ENCODE data around the gene CD81.

DNA sequence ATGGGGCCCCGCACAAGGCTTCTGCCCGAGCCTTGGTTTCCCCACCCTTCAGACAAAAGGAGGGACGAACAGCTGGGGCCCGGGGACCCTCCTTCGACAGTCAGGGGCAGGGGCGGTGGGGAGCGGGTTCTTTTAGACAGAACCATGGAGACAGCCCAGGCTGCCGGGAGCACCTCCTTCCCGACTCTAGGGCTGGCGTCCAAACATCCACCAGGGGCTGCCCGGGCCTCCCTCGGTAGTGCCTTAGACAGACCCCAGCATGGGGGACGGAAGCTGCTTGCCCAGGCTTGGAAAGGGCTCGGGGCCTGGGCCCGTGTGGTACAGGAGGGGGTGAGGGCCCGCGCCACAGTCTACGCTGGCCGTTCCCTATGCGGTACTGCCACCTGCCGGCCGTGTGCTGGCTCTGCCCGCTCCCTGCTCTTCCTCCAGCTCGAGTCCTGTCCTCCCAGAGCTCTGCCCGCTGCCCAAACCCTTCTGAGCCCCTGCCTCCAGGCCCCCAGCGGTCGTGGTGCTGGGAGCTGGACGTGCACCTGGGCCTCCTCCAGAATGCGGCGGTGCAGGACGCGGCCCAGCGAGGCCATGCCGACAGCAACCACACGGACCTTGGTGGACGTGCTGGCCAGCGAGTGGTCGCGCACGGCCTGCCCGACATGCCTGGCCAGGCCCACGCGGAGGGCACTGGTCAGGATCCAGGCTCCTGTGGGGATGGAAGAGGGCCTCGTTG lies 43.6 kb downstream of the CD81 start:
- TF ChIP-seq, protein P1, sequence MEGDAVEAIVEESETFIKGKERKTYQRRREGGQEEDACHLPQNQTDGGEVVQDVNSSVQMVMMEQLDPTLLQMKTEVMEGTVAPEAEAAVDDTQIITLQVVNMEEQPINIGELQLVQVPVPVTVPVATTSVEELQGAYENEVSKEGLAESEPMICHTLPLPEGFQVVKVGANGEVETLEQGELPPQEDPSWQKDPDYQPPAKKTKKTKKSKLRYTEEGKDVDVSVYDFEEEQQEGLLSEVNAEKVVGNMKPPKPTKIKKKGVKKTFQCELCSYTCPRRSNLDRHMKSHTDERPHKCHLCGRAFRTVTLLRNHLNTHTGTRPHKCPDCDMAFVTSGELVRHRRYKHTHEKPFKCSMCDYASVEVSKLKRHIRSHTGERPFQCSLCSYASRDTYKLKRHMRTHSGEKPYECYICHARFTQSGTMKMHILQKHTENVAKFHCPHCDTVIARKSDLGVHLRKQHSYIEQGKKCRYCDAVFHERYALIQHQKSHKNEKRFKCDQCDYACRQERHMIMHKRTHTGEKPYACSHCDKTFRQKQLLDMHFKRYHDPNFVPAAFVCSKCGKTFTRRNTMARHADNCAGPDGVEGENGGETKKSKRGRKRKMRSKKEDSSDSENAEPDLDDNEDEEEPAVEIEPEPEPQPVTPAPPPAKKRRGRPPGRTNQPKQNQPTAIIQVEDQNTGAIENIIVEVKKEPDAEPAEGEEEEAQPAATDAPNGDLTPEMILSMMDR (IDR thresholded peaks at IDR 0.05), result peak; percentile 93 to 98 (median 97)
- TF ChIP-seq POLR2AphosphoS5 (IDR thresholded peaks at IDR 0.05), result no peak

Data from upper lobe of left lung (tissue), 4 donors.